Ishikawa (cell line): Measurements from ENCODE around the gene WAS.
A peak's percentile ranks its signal among the peaks of the same experiment; 100 is the strongest.

Source experiments
- CEBPB ChIP-seq: IDR thresholded peaks from 2 replicates; pipeline ENCODE4 v1.6.1; 2012
- CREB1 ChIP-seq: IDR thresholded peaks from 2 replicates; pipeline ENCODE4 v1.6.1; 2012; ENCODE audit warnings: low read depth
- EGR1 ChIP-seq: IDR thresholded peaks from 2 replicates; pipeline ENCODE4 v1.6.1; 2012
- EP300 ChIP-seq: IDR thresholded peaks from 2 replicates; pipeline ENCODE4 v1.6.1; 2012; ENCODE audit warnings: borderline replicate concordance
- FOXM1 ChIP-seq: IDR thresholded peaks from 2 replicates; pipeline ENCODE4 v1.6.1; 2012; ENCODE audit warnings: low read depth, borderline replicate concordance
- NFIC ChIP-seq: IDR thresholded peaks from 2 replicates; pipeline ENCODE4 v1.6.1; 2012
- RAD21 ChIP-seq: IDR thresholded peaks from 2 replicates; pipeline ENCODE4 v1.6.1; 2012; ENCODE audit warnings: low read depth
- TAF1 ChIP-seq: IDR thresholded peaks from 2 replicates; pipeline ENCODE4 v1.6.1; 2012; ENCODE audit warnings: low read depth, mild to moderate bottlenecking
- TCF12 ChIP-seq: IDR thresholded peaks from 2 replicates; pipeline ENCODE4 v1.6.1; 2012; ENCODE audit warnings: low read depth
- TEAD4 ChIP-seq: IDR thresholded peaks from 2 replicates; pipeline ENCODE4 v1.6.1; 2012
- YY1 ChIP-seq: IDR thresholded peaks from 2 replicates; pipeline ENCODE4 v1.6.1; 2012; ENCODE audit warnings: low read depth
- ZBTB7A ChIP-seq: IDR thresholded peaks from 2 replicates; pipeline ENCODE4 v1.6.1; 2012; ENCODE audit warnings: low read depth
- TF ChIP-seq, protein P1 (sequence below): IDR thresholded peaks from 2 replicates; pipeline ENCODE4 v1.6.1; 2012
- TF ChIP-seq, protein P2 (sequence below): IDR thresholded peaks from 2 replicates; pipeline ENCODE4 v1.6.1; 2012
- TF ChIP-seq, protein P3 (sequence below): IDR thresholded peaks from 2 replicates; pipeline ENCODE4 v1.6.1; 2012; ENCODE audit warnings: low read depth, mild to moderate bottlenecking

WAS gene

DNA sequence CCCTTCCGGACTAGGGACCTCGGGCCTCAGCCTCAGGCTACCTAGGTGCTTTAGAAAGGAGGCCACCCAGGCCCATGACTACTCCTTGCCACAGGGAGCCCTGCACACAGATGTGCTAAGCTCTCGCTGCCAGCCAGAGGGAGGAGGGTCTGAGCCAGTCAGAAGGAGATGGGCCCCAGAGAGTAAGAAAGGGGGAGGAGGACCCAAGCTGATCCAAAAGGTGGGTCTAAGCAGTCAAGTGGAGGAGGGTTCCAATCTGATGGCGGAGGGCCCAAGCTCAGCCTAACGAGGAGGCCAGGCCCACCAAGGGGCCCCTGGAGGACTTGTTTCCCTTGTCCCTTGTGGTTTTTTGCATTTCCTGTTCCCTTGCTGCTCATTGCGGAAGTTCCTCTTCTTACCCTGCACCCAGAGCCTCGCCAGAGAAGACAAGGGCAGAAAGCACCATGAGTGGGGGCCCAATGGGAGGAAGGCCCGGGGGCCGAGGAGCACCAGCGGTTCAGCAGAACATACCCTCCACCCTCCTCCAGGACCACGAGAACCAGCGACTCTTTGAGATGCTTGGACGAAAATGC, at the start of gene WAS:
WAS (plus strand) TSS at position 389 of the 572 bp plus-strand sequence; CDS start at position 444, 55 bp downstream.
- TF ChIP-seq YY1 (no peak), NFIC (no peak), RAD21 (no peak), CREB1 (no peak), TAF1 (no peak)
- TF ChIP-seq, protein P1, sequence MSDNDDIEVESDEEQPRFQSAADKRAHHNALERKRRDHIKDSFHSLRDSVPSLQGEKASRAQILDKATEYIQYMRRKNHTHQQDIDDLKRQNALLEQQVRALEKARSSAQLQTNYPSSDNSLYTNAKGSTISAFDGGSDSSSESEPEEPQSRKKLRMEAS = no peak

DNA sequence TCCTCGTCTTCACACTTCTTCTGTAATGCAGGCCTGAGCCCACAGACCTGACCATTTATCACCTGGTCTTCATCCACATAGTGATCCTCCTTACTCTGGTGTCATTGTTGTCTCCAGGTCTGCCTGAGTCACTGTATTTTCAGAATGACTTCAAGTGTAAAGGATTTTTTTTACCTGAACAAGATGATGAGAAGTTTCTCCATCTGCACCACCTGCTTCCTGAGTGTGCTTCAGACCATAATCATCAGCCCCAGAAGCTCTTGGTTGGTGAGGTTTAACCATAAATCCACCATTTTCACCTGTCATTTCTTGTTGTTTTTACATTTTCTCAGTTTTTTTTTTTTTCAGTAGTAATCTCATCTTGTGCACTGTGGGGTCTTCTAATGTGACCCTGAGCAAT, 47.3 kb upstream of the WAS start:
- TF ChIP-seq TEAD4 (no peak), RAD21 (no peak), CEBPB (no peak)

DNA sequence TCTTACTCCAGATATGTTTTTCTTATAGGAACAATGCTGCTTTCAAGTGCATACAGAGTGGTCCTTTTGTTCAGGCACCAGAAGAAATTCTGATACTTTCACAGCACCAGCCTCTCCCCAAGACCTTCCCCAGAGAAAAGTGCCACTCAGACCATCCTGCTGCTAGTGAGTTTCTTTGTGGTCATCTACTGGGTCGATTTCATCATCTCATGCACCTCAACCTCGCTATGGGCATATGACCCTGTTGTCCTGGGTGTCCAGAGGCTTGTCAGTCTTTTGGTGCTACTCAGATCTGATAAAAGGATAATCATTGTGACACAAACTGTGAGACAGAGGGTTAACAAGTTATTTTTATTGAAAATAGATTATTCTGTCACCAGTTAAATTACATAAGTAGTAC, 46.8 kb upstream of the WAS start:
- TF ChIP-seq ZBTB7A = no peak
- TF ChIP-seq CEBPB = no peak
- no peak for TF ChIP-seq FOXM1
- TF ChIP-seq, protein P2, sequence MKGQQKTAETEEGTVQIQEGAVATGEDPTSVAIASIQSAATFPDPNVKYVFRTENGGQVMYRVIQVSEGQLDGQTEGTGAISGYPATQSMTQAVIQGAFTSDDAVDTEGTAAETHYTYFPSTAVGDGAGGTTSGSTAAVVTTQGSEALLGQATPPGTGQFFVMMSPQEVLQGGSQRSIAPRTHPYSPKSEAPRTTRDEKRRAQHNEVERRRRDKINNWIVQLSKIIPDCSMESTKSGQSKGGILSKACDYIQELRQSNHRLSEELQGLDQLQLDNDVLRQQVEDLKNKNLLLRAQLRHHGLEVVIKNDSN = no peak
- no peak for TF ChIP-seq TAF1
- no peak for TF ChIP-seq EP300
- TF ChIP-seq EGR1 = no peak
- TF ChIP-seq CREB1 = no peak
- no peak for TF ChIP-seq NFIC
- no peak for TF ChIP-seq RAD21
- TF ChIP-seq TEAD4 = no peak
- no peak for TF ChIP-seq TCF12

DNA sequence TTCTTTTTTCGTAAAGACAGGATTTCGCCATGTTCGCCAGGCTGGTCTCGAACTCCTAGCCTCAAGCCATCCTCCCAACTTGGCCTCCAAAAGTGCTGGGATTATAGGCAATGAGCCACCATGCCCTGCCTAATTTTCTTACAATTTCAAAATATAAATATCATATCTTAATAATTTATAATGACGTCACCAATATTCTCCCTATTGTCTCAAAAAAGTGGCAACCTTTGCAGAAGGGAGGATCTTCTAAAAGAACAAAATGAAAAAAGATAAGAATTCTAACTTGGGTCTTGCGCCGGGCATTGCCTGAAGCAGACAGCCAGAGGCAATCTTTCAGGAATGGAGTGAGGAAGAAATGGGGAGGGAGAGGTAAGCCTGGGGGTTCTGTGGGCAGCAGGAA, 37.9 kb upstream of the WAS start:
- TF ChIP-seq YY1 (no peak), EGR1 (no peak), EP300 (no peak), TEAD4 (no peak), NFIC (no peak), CEBPB (no peak)
- TF ChIP-seq, protein P2 = no peak
- TF ChIP-seq, protein P3, sequence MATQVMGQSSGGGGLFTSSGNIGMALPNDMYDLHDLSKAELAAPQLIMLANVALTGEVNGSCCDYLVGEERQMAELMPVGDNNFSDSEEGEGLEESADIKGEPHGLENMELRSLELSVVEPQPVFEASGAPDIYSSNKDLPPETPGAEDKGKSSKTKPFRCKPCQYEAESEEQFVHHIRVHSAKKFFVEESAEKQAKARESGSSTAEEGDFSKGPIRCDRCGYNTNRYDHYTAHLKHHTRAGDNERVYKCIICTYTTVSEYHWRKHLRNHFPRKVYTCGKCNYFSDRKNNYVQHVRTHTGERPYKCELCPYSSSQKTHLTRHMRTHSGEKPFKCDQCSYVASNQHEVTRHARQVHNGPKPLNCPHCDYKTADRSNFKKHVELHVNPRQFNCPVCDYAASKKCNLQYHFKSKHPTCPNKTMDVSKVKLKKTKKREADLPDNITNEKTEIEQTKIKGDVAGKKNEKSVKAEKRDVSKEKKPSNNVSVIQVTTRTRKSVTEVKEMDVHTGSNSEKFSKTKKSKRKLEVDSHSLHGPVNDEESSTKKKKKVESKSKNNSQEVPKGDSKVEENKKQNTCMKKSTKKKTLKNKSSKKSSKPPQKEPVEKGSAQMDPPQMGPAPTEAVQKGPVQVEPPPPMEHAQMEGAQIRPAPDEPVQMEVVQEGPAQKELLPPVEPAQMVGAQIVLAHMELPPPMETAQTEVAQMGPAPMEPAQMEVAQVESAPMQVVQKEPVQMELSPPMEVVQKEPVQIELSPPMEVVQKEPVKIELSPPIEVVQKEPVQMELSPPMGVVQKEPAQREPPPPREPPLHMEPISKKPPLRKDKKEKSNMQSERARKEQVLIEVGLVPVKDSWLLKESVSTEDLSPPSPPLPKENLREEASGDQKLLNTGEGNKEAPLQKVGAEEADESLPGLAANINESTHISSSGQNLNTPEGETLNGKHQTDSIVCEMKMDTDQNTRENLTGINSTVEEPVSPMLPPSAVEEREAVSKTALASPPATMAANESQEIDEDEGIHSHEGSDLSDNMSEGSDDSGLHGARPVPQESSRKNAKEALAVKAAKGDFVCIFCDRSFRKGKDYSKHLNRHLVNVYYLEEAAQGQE = no peak

DNA sequence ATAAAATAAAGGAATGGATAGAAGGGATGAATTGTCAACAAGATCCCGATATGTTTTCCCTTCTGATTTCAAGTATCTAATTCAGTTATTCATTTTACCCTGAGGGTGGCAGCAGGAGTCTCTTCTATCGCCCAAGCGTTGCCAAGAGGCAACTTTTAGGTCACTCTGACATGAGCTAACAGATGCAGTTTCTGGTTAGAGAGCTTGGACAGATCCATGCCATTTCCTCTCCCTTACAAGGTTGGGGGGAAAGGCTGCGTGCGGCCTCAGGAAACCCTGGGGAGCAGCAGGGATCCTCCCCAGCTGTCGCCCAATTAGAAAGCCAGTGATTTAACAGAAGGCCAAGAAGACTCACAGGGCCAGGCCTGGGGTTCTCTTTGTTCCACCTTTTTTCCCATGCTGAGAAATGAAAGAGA, 35.3 kb upstream of the WAS start:
- no peak for TF ChIP-seq TAF1
- TF ChIP-seq EGR1 = no peak
- no peak for TF ChIP-seq CREB1
- no peak for TF ChIP-seq TEAD4
- TF ChIP-seq EP300 = no peak
- TF ChIP-seq YY1 = no peak
- peak; percentile 58 for TF ChIP-seq RAD21
- TF ChIP-seq, protein P2 = no peak
- no peak for TF ChIP-seq TCF12

DNA sequence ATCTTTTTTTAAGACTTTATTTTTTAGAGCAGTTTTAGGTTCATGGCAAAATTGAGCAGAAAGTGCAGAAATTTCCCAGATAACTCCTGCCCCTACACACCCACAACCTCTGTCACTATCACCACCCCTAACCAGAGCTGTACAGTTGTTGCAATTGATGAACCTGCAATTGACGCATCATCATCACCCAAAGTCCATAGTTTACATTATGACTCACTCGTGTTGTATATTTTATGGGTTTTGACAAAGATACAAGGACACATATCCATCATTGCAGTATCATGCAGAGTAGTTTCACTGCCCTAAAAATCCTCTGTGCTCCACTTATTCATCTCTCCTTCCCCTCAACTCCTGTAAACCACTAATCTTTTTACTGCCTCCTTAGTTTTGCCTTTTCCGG, 34.5 kb upstream of the WAS start:
- TF ChIP-seq CEBPB = no peak
- TF ChIP-seq, protein P3 = no peak
- TF ChIP-seq TAF1 = no peak
- TF ChIP-seq CREB1 = no peak
- TF ChIP-seq, protein P1 = no peak
- no peak for TF ChIP-seq YY1
- TF ChIP-seq, protein P2 = no peak
- TF ChIP-seq FOXM1 = no peak
- no peak for TF ChIP-seq ZBTB7A
- no peak for TF ChIP-seq NFIC
- no peak for TF ChIP-seq EGR1
- TF ChIP-seq RAD21 = no peak
- TF ChIP-seq TEAD4 = no peak
- TF ChIP-seq EP300 = no peak
- no peak for TF ChIP-seq TCF12
